Panc1 (cell line): Measurements from ENCODE around the gene MYH14. TPM values are rescaled to one million over a fixed set of nuclear protein-coding genes. Genes with fewer than 3 reads are reported as not detected.

ENCODE experiments used
- ATAC-seq: fragments of 200-7000 bp; cut with Tn5 transposase; 2 replicates; pipeline ENCODE4 v1.9.1; 2020; ENCODE audit warnings: mild to moderate bottlenecking, moderate library complexity
- BruUV-seq: library from RNA; stranded (reverse); fragments of 400-500 nt; replicated peaks from 2 replicates; lab custom pipeline; 2021; lab: Mats Ljungman, UMichigan
- CTCF ChIA-PET: fragments of 300-600 bp; sonication (Branson Sonifier 250); formaldehyde crosslinking; loops from one replicate; lab custom pipeline; 2022; ENCODE audit warnings: antibody characterized with exemption; lab: Charles Lee
- POLR2A ChIA-PET: fragments of 300-600 bp; sonication (Branson Sonifier 250); formaldehyde crosslinking; loops from one replicate; lab custom pipeline; 2022; ENCODE audit warnings: antibody characterized with exemption; lab: Charles Lee
- DNase-seq: peaks from one replicate; pipeline ENCODE4 v3.0.0-alpha.2; 2010; ENCODE audit warnings: low read depth, low spot score
- H3K27ac ChIP-seq: 2 replicates; pipeline ENCODE4 v1.5.1; 2011; ENCODE audit warnings: mild to moderate bottlenecking, low read length, inconsistent platforms
- H3K27me3 ChIP-seq: fragments of 200-500 bp; sonication (Bioruptor generic); 2 replicates; pipeline ENCODE4 v1.6.0; 2014; ENCODE audit warnings: low read length, inconsistent platforms; ENCODE audit not compliant: control insufficient read depth, insufficient read depth
- H3K36me3 ChIP-seq: fragments of 200-500 bp; sonication (Bioruptor generic); 2 replicates; pipeline ENCODE4 v1.5.1; 2014; ENCODE audit warnings: inconsistent platforms, mild to moderate bottlenecking, low read length, moderate library complexity; ENCODE audit not compliant: control insufficient read depth, insufficient read depth
- H3K4me1 ChIP-seq: 2 replicates; pipeline ENCODE4 v1.5.1; 2011; ENCODE audit warnings: inconsistent platforms, mild to moderate bottlenecking, low read length, moderate library complexity; ENCODE audit not compliant: control insufficient read depth, insufficient read depth
- H3K4me3 ChIP-seq, 2 experiments: 2 replicates each; pipeline ENCODE4 v1.5.1; 2011 to 2012; ENCODE audit warnings: low read depth in 2 of 2, low read length in 2 of 2, mild to moderate bottlenecking in 2 of 2, inconsistent platforms in 1 of 2, moderate library complexity in 1 of 2
- H3K9me3 ChIP-seq: fragments of 200-500 bp; sonication (Bioruptor generic); 2 replicates; pipeline ENCODE4 v1.5.1; 2014; ENCODE audit warnings: low read depth, mild to moderate bottlenecking, inconsistent platforms, low read length, moderate library complexity; ENCODE audit not compliant: control insufficient read depth, insufficient read depth
- CTCF ChIP-seq: fragments of 450-650 bp; IDR thresholded peaks from 2 replicates; pipeline ENCODE4 v1.5.1; 2017; ENCODE audit warnings: mild to moderate bottlenecking
- POLR2AphosphoS5 ChIP-seq: IDR thresholded peaks from 2 replicates; pipeline ENCODE4 v1.6.1; 2012; ENCODE audit warnings: mild to moderate bottlenecking, low read depth, low read length, moderate library complexity
- REST ChIP-seq, 2 experiments: IDR thresholded peaks; 2 replicates each; pipeline ENCODE4 v1.6.1; 2011 to 2012; ENCODE audit warnings: low read depth in 2 of 2, control low read depth in 1 of 2, low read length in 1 of 2, mild to moderate bottlenecking in 1 of 2, moderate library complexity in 1 of 2; ENCODE audit not compliant: insufficient read depth in 1 of 2
- SIN3A ChIP-seq: IDR thresholded peaks from 2 replicates; pipeline ENCODE4 v1.6.1; 2012; ENCODE audit warnings: low read depth, mild to moderate bottlenecking, low read length, moderate library complexity, borderline replicate concordance; ENCODE audit not compliant: insufficient read depth
- TCF7L2 ChIP-seq: IDR thresholded peaks from 2 replicates; pipeline ENCODE4 v1.6.1; 2011; ENCODE audit warnings: mild to moderate bottlenecking, low read depth, low read length, inconsistent platforms
- in situ Hi-C: cut with HindIII; loops from 2 replicates; pipeline ENCODE4 v1.10.0; 2016; ENCODE audit warnings: low sequenced_read_pairs, low pct_unique_long_range_greater_than_20kb
- intact Hi-C: fragments of 100-400 bp; cut with micrococcal nuclease; formaldehyde crosslinking; loops from one replicate; pipeline ENCODE4 v1.10.0; 2022; ENCODE audit not compliant: unreplicated experiment
- total RNA-seq: library from RNA; stranded (reverse); gene quantifications from one replicate; pipeline ENCODE4 v1.2.1, GENCODE V29; 2021; ENCODE audit not compliant: unreplicated experiment

The MYH14 gene
- total RNA-seq, 1 experiment from 2014 or later: 23.8 TPM

DNA sequence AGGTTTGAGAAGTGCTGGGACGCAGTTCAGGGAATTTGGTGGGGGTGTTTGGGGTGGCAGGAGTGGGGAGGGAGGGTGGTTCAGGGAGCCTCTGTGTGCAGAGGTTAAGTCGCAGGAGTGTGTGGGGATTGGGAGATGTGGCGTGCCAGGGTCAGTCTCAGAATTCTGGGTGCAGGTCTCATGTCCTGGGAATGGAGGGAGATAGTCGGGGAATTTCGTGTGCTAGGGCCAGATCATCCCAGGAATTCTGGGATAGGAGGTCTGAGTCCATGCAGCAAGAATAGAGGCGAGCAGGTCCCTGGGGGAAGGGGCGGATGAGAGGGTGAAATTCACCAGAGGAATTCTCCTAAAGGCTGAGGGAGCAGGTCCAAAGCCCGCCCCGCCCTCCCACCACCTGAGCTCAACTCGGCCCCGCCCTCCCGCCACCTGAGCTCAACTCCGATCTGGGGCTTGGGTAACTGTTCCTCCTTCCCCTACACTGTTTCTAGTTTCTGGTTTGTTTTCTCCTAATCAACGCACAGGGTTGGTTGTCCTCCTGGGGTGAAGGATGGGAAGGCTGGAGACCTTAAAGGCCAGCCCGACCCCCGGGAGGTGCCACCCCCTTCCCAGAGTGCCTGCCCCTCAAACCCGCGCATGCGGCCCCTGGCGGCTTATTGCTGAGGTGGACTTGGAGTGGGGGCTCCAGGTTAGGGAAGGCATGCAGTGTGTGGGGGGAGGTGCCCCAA, 110.6 kb downstream of the MYH14 start:
- intact Hi-C loops (no loop called here), in situ Hi-C loops (no loop called here)
- H3K4me1 ChIP-seq: peaks cover 4% of the 10 kb centered on the region; the same call in 1 of the 2 replicates
- H3K4me3 ChIP-seq: no peak overlapping the region
- CTCF ChIA-PET: no interaction called here
- ATAC-seq (no peak), DNase-seq (no peak)
- no peak for TF ChIP-seq TCF7L2
- no peak for TF ChIP-seq SIN3A
- no peak for TF ChIP-seq POLR2AphosphoS5
- no peak for TF ChIP-seq REST (IDR thresholded peaks at IDR 0.05; ENCODE audit: insufficient read depth in 1 of 2, low read depth in 2 of 2, low read length in 1 of 2)
- TF ChIP-seq CTCF: no peak
- no peaks in the 10 kb centered on the region for H3K27me3 ChIP-seq
- POLR2A ChIA-PET: interaction anchor here (0.6 to 0.7 kb wide), 3 partner anchors 15 to 130 kb away, joined by 6 to 13 read pairs (median 7); partner anchors contain the start of gene KCNC3
- no peaks in the 10 kb centered on the region for H3K9me3 ChIP-seq
- H3K27ac ChIP-seq: no peak overlapping the region
- BruUV-seq: no TSS peak
- no peaks in the 10 kb centered on the region for H3K36me3 ChIP-seq

DNA sequence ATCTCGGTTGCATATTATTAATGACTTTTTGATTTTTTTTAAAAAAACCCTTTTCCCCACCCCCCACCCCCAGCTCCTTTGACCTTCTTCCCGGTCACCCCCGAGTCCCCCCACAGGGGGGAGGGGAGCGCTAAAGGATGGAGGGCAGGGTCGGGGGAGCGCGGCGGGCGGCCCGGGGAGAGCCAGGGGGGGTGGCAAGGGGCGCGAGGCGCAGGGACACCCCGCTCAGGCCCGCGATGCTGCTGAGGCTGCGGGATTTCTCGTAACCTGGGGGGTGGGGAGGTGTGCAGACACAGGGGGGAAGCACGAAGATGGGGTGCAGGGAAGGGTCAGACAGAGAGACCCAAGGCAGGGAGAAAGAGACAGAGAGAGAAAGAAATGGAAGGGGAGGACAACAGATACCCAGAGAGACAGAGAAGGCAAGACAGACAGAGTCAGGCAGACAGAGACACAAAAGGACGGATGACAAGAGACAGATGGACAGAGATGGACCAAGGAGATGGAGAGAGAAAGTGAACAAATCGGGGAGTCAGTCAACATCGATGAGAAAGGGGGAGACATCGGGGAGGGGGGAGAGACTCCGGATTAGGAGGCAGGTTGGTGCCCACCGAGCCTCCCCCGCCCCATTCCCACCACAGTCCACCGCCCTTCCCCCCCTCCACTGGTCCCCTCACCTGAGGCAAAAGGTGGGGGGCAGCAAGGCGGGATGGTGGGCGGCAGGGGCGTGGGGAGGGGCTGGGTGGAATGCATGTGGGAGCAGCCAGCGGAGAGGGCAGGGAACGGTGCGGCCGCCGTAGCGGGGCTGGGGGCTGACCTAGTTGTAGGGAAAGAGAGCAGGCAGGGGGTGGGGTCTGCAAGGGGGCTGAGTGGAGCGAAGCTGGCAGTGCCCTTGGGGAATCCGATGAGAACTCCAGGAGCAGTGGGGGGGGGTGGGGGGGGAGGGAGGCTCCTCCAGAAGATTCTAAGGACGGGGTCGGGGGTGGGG, 111.6 kb downstream of the MYH14 start:
- POLR2A ChIA-PET: interaction anchor here (0.7 kb wide), 1 partner anchor 42 kb away, joined by 13 read pairs; no protein-coding TSS in a partner anchor
- Histone ChIP-seq H3K27me3 (no peaks in the 10 kb centered on the region), H3K4me1 (peaks cover 4% of the 10 kb centered on the region; the same call in 1 of the 2 replicates), H3K9me3 (no peaks in the 10 kb centered on the region), H3K27ac (no peak overlapping the region), H3K36me3 (no peaks in the 10 kb centered on the region), H3K4me3 (peak overlapping the region in 1 of 2 experiments; percentile 11; a peak in 2 of 4 replicates)
- in situ Hi-C loops (no loop called here), intact Hi-C loops (no loop called here)
- CTCF ChIA-PET: interaction anchor here (0.7 to 0.9 kb wide), 2 partner anchors 14 to 159 kb away, joined by 4 to 8 read pairs; partner anchors contain the start of gene KCNC3
- DNase-seq (no peak), ATAC-seq (no peak)
- no TSS peak for BruUV-seq
- TF ChIP-seq SIN3A (no peak), CTCF (no peak), REST (IDR thresholded peaks at IDR 0.05; ENCODE audit: insufficient read depth in 1 of 2, low read depth in 2 of 2, low read length in 1 of 2) (no peak), POLR2AphosphoS5 (no peak), TCF7L2 (no peak)
